Astrocyte (in vitro differentiated cells and primary cell): Measurements from ENCODE around the gene CHST11. TPM values are rescaled to one million over a fixed set of nuclear protein-coding genes. Genes with fewer than 3 reads are reported as not detected.

ENCODE experiments used
- DNase-seq: peaks from one replicate; pipeline ENCODE4 v3.0.0-alpha.2; 2010; ENCODE audit warnings: low read depth
- FAIRE-seq: peaks from 2 replicates; lab custom pipeline; 2011; peaks lifted over from hg19 to GRCh38; lab: Jason Lieb, UNC
- H2AFZ ChIP-seq: 2 replicates; pipeline ENCODE4 v1.6.0; 2012; ENCODE audit warnings: low read depth, low read length, inconsistent platforms
- H3K27ac ChIP-seq: 2 replicates; pipeline ENCODE4 v1.5.1; 2011; ENCODE audit warnings: low read depth, low read length, inconsistent platforms
- H3K27me3 ChIP-seq: 2 replicates; pipeline ENCODE4 v1.6.0; 2011; ENCODE audit warnings: low read length, inconsistent platforms; ENCODE audit not compliant: insufficient read depth
- H3K36me3 ChIP-seq: 2 replicates; pipeline ENCODE4 v1.5.1; 2011; ENCODE audit warnings: low read length, inconsistent platforms; ENCODE audit not compliant: insufficient read depth
- H3K4me1 ChIP-seq: 2 replicates; pipeline ENCODE4 v1.5.1; 2011; ENCODE audit warnings: low read length, inconsistent platforms; ENCODE audit not compliant: insufficient read depth
- H3K4me2 ChIP-seq: 2 replicates; pipeline ENCODE4 v1.6.0; 2012; ENCODE audit warnings: low read length, inconsistent platforms
- H3K4me3 ChIP-seq: 2 replicates; pipeline ENCODE4 v1.5.1; 2011; ENCODE audit warnings: low read depth, mild to moderate bottlenecking, low read length, inconsistent platforms; ENCODE audit not compliant: insufficient read depth
- H3K79me2 ChIP-seq: 2 replicates; pipeline ENCODE4 v1.6.0; 2012; ENCODE audit warnings: mild to moderate bottlenecking, low read length, inconsistent platforms; ENCODE audit not compliant: insufficient read depth
- H3K9ac ChIP-seq: 2 replicates; pipeline ENCODE4 v1.6.0; 2012; ENCODE audit warnings: mild to moderate bottlenecking, low read length, inconsistent platforms
- H3K9me3 ChIP-seq: 2 replicates; pipeline ENCODE4 v1.5.1; 2012; ENCODE audit warnings: low read depth, mild to moderate bottlenecking, low read length, inconsistent platforms; ENCODE audit not compliant: insufficient read depth
- H4K20me1 ChIP-seq: 2 replicates; pipeline ENCODE4 v1.6.0; 2012; ENCODE audit warnings: low read length, inconsistent platforms; ENCODE audit not compliant: insufficient read depth
- H3K27ac Mint-ChIP-seq: one replicate; pipeline ENCODE4 v1.8.0; 2021; ENCODE audit warnings: mild to moderate bottlenecking, mixed read lengths; ENCODE audit not compliant: unreplicated experiment
- H3K27me3 Mint-ChIP-seq: one replicate; pipeline ENCODE4 v1.8.0; 2021; ENCODE audit warnings: low read depth, mixed read lengths; ENCODE audit not compliant: unreplicated experiment
- H3K36me3 Mint-ChIP-seq: one replicate; pipeline ENCODE4 v1.8.0; 2021; ENCODE audit warnings: low read depth, mixed read lengths; ENCODE audit not compliant: unreplicated experiment
- H3K4me1 Mint-ChIP-seq: one replicate; pipeline ENCODE4 v1.8.0; 2021; ENCODE audit warnings: low read depth, mixed read lengths; ENCODE audit not compliant: unreplicated experiment
- H3K4me3 Mint-ChIP-seq: one replicate; pipeline ENCODE4 v1.8.0; 2021; ENCODE audit warnings: mild to moderate bottlenecking, moderate library complexity, mixed read lengths; ENCODE audit not compliant: unreplicated experiment
- H3K9me3 Mint-ChIP-seq: one replicate; pipeline ENCODE4 v1.8.0; 2021; ENCODE audit warnings: mild to moderate bottlenecking, mixed read lengths; ENCODE audit not compliant: unreplicated experiment
- EZH2 ChIP-seq: IDR thresholded peaks from 2 replicates; pipeline ENCODE4 v1.6.1; 2012; ENCODE audit warnings: mild to moderate bottlenecking, low read length, inconsistent platforms; ENCODE audit not compliant: insufficient read depth
- total RNA-seq: library from RNA; stranded (reverse); gene quantifications from 2 replicates; pipeline ENCODE4 v1.2.1, GENCODE V29; 2021
- TF ChIP-seq, protein P1 (sequence below): IDR thresholded peaks from 2 replicates; pipeline ENCODE4 v1.5.1; 2011; ENCODE audit warnings: low read depth, mild to moderate bottlenecking, inconsistent platforms, low read length, moderate library complexity; ENCODE audit not compliant: insufficient read depth

CHST11 gene
- total RNA-seq, 1 donor from 2014 or later: 30.2 TPM

DNA sequence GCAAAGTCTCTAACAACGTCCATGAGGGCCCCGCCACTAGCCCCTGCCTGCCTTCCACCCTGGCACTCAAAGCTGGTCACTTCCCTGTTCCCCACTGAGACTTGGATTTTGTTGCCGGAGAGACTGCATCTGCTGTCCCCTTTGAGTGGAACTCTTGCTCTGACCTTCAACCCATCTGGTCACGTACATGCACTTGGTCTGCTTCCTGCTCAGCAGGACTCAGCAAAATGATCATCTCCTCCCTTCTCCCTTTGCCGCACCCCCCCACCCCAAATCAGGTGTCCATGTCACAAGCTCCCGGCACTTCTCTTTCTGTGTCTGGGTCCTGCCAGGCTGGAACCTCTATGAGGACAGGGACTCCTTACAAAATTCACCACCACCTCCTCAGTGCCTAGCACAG lies 180.9 kb downstream of the CHST11 start:
- no peak for FAIRE-seq

DNA sequence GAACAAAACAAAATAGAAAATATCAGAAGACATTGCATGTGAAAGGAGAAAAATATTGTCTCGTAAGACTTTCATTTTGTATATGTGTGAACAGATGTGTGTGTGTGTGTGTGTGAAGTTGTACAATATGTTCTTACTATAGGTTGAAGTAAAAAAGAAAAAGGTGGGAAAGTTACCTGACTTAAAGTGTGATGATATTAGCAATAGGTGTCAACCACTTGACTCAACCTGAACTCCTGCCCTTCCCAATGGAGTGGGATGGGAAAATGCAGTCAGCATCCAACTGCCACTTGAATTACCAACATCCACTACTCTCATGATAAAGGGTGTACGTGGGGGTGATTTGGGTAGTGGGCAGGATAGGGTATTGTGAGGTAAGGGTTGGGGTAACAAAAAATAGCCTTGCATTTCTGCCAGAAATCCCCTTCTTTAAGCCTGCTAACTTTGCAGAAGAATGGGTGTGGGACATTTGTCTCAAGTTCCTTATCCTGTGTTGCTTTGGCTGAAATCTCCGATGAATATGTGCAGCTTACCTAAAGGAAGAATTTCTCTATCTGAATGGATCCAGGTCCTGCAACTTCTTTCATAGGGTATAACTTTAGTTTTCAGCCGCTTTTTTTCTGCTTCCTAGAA lies 181.6 kb downstream of the CHST11 start:
- H3K4me3 Mint-ChIP-seq: no peak overlapping the region
- no peak for DNase-seq
- H3K9me3 Mint-ChIP-seq: no peaks in the 10 kb centered on the region
- H3K4me2 ChIP-seq: no peak overlapping the region
- H3K9me3 ChIP-seq: peaks cover 7% of the 10 kb centered on the region
- H3K79me2 ChIP-seq: peaks cover 11% of the 10 kb centered on the region
- H3K27ac Mint-ChIP-seq: no peak overlapping the region
- H3K27me3 Mint-ChIP-seq: no peaks in the 10 kb centered on the region
- no peak for FAIRE-seq
- H3K36me3 Mint-ChIP-seq: no peaks in the 10 kb centered on the region
- H3K4me1 Mint-ChIP-seq: peaks cover 2% of the 10 kb centered on the region
- TF ChIP-seq, protein P1, sequence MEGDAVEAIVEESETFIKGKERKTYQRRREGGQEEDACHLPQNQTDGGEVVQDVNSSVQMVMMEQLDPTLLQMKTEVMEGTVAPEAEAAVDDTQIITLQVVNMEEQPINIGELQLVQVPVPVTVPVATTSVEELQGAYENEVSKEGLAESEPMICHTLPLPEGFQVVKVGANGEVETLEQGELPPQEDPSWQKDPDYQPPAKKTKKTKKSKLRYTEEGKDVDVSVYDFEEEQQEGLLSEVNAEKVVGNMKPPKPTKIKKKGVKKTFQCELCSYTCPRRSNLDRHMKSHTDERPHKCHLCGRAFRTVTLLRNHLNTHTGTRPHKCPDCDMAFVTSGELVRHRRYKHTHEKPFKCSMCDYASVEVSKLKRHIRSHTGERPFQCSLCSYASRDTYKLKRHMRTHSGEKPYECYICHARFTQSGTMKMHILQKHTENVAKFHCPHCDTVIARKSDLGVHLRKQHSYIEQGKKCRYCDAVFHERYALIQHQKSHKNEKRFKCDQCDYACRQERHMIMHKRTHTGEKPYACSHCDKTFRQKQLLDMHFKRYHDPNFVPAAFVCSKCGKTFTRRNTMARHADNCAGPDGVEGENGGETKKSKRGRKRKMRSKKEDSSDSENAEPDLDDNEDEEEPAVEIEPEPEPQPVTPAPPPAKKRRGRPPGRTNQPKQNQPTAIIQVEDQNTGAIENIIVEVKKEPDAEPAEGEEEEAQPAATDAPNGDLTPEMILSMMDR: no peak
- TF ChIP-seq EZH2: no peak
- no peaks in the 10 kb centered on the region for H3K36me3 ChIP-seq
- H4K20me1 ChIP-seq: peaks cover 57% of the 10 kb centered on the region
- no peaks in the 10 kb centered on the region for H3K4me1 ChIP-seq
- no peak overlapping the region for H3K27ac ChIP-seq
- H3K4me3 ChIP-seq: no peak overlapping the region
- H3K9ac ChIP-seq: no peak overlapping the region
- H3K27me3 ChIP-seq: no peaks in the 10 kb centered on the region
- no peak overlapping the region for H2AFZ ChIP-seq

More for the DNA sequence above, 180.9 kb downstream of the CHST11 start:
- Histone ChIP-seq H3K4me1 (peaks cover 4% of the 10 kb centered on the region), H3K27me3 (no peaks in the 10 kb centered on the region), H2AFZ (no peak overlapping the region), H3K79me2 (peaks cover 11% of the 10 kb centered on the region), H3K9ac (no peak overlapping the region), H3K4me3 (no peak overlapping the region), H3K27ac (no peak overlapping the region), H3K36me3 (no peaks in the 10 kb centered on the region), H4K20me1 (peaks cover 57% of the 10 kb centered on the region), H3K4me2 (no peak overlapping the region), H3K9me3 (peaks cover 7% of the 10 kb centered on the region)
- Mint-ChIP-seq H3K27me3 (no peaks in the 10 kb centered on the region), H3K9me3 (no peaks in the 10 kb centered on the region), H3K4me3 (no peak overlapping the region), H3K27ac (no peak overlapping the region), H3K4me1 (peaks cover 4% of the 10 kb centered on the region), H3K36me3 (peaks cover 4% of the 10 kb centered on the region)
- TF ChIP-seq EZH2: no peak
- TF ChIP-seq, protein P1: no peak
- no peak for DNase-seq

DNA sequence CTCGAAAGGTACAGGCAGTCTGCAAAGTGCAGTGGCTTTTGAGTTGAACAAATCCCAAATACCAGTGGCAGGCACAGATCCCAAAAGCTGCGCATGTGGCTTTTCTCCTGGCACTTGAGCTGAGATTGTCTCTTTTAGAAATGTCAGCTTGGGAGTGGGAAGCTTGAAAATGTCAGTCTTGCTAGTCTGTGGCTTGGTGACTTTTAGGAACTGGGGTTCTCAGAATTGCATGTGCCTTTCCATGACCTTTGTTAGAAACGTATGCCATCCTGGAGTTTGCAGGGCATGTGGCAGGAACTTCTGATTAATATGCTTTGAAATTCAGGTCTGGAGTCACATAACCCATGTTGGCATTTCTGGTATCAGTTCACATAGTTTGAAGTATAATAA lies 182.1 kb downstream of the CHST11 start:
- no peak overlapping the region for H2AFZ ChIP-seq
- no peaks in the 10 kb centered on the region for H3K4me1 ChIP-seq
- Mint-ChIP-seq H3K4me3 (no peak overlapping the region), H3K27ac (no peak overlapping the region), H3K27me3 (no peaks in the 10 kb centered on the region), H3K36me3 (no peaks in the 10 kb centered on the region), H3K4me1 (no peaks in the 10 kb centered on the region), H3K9me3 (no peaks in the 10 kb centered on the region)
- H3K79me2 ChIP-seq: peaks cover 10% of the 10 kb centered on the region
- H3K9ac ChIP-seq: no peak overlapping the region
- peaks cover 60% of the 10 kb centered on the region for H4K20me1 ChIP-seq
- TF ChIP-seq EZH2: no peak
- TF ChIP-seq, protein P1: no peak
- H3K4me3 ChIP-seq: no peak overlapping the region
- peaks cover 7% of the 10 kb centered on the region for H3K9me3 ChIP-seq
- no peaks in the 10 kb centered on the region for H3K36me3 ChIP-seq
- no peak for DNase-seq
- H3K27ac ChIP-seq: no peak overlapping the region
- FAIRE-seq: no peak
- H3K4me2 ChIP-seq: no peak overlapping the region
- H3K27me3 ChIP-seq: no peaks in the 10 kb centered on the region
